Tibial nerve (tissue), 4 donors: ENCODE results near the gene ZNF385B.

Experiments
- EP300 ChIP-seq, 2 donors: sonication (generic); formaldehyde crosslinking; IDR thresholded peaks; one replicate each; pipeline ENCODE4 v1.6.1; 2017; ENCODE audit warnings: antibody characterized with exemption in 2 of 2, mild to moderate bottlenecking in 1 of 2
- POLR2A ChIP-seq, 2 donors: fragments of 450-650 bp; IDR thresholded peaks; one replicate each; pipeline ENCODE4 v1.6.1; 2017; ENCODE audit warnings: antibody characterized with exemption in 2 of 2, mild to moderate bottlenecking in 2 of 2, moderate library complexity in 2 of 2
- TF ChIP-seq, protein P1 (sequence below), 5 experiments: fragments of 200-600 bp in 3 of 5; fragments of 450-650 bp in 2 of 5; sonication (generic) in 3 of 5; IDR thresholded peaks; one replicate each; pipeline ENCODE4 v1.5.1; 2016 to 2019; ENCODE audit warnings: antibody characterized with exemption in 5 of 5, mild to moderate bottlenecking in 3 of 5, moderate library complexity in 2 of 5

DNA sequence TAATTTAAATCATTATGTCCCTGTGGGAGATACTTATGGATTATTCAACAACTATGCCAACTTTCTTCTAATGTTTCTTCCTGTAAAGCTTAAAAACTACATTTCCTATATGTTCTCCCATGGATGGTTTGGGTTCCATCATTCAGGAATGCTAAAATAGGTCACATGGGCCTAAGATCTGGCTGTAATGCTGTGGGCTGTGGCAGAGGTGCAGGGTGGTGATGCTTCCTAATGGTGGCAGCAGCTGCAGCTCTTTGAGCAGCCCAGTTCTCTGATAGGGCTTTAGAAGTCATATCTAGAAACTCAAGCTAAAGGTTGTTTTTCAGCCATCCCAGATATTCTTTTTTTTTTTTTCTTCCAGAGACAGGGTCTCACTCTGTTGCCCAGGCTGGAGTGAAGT, 266.1 kb downstream of the ZNF385B start:
- TF ChIP-seq, protein P1, sequence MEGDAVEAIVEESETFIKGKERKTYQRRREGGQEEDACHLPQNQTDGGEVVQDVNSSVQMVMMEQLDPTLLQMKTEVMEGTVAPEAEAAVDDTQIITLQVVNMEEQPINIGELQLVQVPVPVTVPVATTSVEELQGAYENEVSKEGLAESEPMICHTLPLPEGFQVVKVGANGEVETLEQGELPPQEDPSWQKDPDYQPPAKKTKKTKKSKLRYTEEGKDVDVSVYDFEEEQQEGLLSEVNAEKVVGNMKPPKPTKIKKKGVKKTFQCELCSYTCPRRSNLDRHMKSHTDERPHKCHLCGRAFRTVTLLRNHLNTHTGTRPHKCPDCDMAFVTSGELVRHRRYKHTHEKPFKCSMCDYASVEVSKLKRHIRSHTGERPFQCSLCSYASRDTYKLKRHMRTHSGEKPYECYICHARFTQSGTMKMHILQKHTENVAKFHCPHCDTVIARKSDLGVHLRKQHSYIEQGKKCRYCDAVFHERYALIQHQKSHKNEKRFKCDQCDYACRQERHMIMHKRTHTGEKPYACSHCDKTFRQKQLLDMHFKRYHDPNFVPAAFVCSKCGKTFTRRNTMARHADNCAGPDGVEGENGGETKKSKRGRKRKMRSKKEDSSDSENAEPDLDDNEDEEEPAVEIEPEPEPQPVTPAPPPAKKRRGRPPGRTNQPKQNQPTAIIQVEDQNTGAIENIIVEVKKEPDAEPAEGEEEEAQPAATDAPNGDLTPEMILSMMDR (IDR thresholded peaks at IDR 0.05): no peak
- no peak for TF ChIP-seq POLR2A (IDR thresholded peaks at IDR 0.05)
- TF ChIP-seq EP300 (IDR thresholded peaks at IDR 0.05): no peak
